Limb (tissue), 2 donors: ENCODE results near the gene GPI.

ENCODE experiments used
- DNase-seq, 2 donors: peaks; one replicate each; pipeline ENCODE4 v3.0.0-alpha.2; 2016; ENCODE audit errors: extremely low spot score in 2 of 2

GPI gene

GRCh38 chr19:34404109-34404909 lies 39.3 kb downstream of the GPI start, which contains the start of gene PDCD2L:
Gene PDCD2L, plus strand, starts transcription at chr19:34404399. Its CDS starts 32 bp downstream, at chr19:34404431.
- DNase-seq, result peak; percentile 91

GRCh38 chr19:34405892-34406660 lies 41.1 kb downstream of the GPI start:
- no peak for DNase-seq

DNA sequence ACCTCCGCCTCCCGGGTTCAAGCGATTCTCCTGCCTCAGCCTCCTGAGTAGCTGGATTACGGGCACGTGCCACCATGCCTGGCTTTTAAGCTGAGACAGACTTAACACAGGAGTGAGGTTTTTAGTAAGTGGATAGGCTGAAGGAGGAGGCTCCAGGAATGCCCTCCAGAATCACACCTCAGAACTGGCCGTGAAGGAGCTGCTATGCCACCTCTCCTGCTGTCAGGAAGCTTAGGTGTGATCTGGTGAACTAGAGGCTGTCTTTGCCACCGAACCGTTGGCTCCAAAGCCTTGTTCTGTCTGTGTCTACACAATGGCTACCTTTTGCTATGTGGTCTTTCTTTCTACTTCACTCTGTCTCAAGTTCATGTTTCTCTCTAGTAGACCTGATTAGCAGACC lies 43.4 kb downstream of the GPI start:
- DNase-seq, result no peak

DNA sequence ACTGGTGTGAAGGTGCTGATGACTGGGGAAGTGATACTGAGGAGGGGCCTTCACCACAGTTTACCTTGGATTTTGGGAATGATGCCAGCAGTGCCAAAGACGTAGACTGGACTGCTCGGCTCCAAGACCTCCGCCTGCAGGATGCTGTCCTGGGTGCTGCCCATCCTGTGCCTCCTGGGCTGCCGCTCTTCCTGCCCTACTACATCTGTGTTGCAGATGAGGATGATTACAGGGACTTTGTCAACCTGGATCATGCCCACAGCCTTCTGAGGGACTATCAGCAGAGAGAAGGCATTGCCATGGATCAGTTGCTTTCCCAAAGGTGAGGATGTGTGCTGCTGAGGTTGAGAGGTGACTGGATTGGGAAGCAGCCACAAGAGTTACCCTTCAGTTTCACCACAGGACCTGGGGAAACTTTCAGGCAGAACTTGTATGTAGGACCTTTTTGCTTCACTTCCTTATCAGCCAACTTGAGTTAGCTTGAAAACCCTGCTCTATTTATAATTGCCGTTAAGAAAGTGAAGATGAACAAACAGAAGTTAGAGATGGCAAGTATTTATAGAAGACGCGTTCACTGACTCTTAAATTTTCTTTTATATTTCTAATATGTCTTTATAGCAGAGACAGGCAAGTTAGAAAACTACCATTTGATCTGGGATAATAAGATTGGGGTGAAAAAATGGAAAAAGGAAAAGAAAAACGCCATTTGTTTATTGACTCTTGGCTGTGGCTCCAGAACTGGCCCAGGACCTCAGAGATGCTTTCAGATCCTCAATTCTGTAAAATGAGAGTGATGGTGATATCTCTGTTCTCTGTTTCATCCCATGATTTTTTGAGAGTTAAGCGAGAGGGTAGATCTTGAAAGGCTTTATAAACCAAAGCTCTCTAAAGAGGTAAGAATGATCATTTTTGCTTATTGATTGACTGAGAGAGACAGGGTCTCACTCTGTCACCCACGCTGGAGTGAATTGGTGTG lies 44.5 kb downstream of the GPI start:
- no peak for DNase-seq

GRCh38 chr19:34411216-34411615 lies 46.2 kb downstream of the GPI start:
- DNase-seq, result no peak

GRCh38 chr19:34416021-34416545 lies 51.1 kb downstream of the GPI start:
- DNase-seq, result no peak

- no peak for DNase-seq
Observed at GRCh38 chr19:34418300-34418699, 53.3 kb downstream of the GPI start.

- no peak for DNase-seq
Observed at GRCh38 chr19:34426096-34426661, 61.2 kb downstream of the GPI start.

DNA sequence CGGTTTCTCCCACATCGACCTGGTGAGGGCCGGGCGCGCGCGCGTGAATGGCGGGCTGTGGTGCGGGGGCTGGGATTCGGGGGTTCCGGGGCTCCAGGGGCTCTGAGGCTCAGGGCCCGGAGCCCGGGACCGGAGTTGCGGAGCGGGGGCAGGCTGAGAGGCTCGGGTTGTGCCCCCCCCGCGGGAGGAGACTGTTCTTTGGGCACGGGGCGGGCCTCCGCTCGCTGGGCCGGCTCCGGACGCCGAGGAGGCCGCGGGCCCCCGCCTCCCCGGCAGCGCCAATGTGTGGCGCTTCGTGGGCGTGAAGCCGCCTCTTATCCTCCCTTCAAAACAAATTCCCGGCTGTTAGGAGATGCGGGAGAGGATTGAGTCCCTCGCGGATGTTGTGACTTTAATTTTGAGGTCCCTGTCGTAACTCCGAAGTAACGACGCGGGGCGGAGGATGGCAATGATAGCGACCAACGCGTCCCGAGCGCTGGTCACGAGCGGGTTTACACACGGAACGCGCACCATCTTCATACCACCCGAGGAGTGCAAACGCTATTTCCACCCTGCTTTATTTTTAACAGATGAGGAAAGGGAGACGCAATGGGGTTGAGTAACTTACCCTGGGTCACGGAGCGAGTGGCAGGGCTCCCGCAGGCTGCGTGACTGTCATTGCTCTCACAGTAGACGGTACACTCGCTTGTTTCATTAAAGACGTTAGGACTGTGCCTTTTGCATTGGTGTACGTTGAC lies 63.7 kb downstream of the GPI start:
- DNase-seq, result peak; percentile 5 to 28

GRCh38 chr19:34429553-34429952 lies 64.6 kb downstream of the GPI start:
- DNase-seq, result no peak

- peak in 1 of 2 donors; percentile 8 for DNase-seq
Observed at GRCh38 chr19:34430738-34431625, 66.0 kb downstream of the GPI start.

GRCh38 chr19:34431681-34432402 lies 66.8 kb downstream of the GPI start:
- DNase-seq, result no peak

DNA sequence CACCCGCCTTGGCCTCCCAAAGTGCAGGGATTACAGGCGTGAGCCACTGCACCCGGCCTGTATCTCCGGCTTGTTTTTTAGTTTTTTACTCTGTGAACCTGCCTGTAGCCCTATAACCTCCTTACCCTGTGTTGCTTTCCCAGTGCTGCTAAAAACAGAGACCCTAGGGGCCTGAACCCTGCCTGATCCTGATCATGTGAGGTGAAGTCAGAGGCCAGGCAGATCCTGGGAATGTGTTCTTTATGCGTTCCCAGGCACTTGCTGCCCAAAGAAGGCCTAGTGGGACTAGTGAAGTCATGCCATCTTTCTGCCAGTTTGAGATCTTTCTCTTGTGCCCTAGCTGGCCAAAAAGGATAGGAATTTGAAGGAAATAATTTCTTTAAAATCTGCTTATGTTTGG lies 67.8 kb downstream of the GPI start:
- DNase-seq, result no peak

- DNase-seq, result no peak
Observed at GRCh38 chr19:34436716-34437115, 71.7 kb downstream of the GPI start.

DNA sequence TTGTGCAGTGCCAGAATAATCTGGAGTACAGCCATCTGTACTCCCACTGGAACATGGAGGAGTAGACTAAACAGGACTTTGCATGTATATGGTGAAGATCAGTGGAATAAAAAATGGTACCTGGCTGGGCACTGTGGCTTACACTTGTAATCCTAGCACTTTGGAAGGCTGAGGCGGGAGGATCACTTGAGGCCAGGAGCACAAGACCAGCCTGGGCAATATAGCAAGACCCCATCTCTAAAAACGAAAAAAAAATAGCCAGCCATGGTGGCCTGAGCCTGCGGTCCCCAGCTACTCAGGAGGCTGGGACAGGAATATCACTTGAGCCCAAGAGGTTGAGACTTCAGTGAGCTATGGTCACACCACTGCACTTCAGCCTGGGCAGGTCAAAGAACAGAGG lies 83.2 kb downstream of the GPI start:
- no peak for DNase-seq
